ENCODE data around the gene SYPL2. TPM values are rescaled to one million over a fixed set of nuclear protein-coding genes. Genes with fewer than 3 reads are reported as not detected.

The SYPL2 gene
- total and polyA plus RNA-seq, 2 donors (not counting 3 experiments of a cell fraction or from before 2014, with no cell fraction given) = not detected

GRCh38 chr1:109514846-109515245 lies 48.5 kb downstream of the SYPL2 start:
- ChIA-PET POLR2A (no interaction called here), CTCF (interaction anchor here (1.2 to 3.2 kb wide), 7 partner anchors 11 to 22 kb away, joined by 4 to 18 read pairs (median 7); partner anchors contain the start of gene CYB561D1)
- H3K9me1 ChIP-seq (replicated peaks; ENCODE audit: control insufficient read depth, extremely low read depth, insufficient read depth, low read length) = no peaks in the 10 kb centered on the region
- H2AFZ ChIP-seq (ENCODE audit: low read depth, low read length) = no peak overlapping the region
- H3K9ac ChIP-seq (replicated peaks; ENCODE audit: extremely low read depth, insufficient read depth, low read length) = no peak overlapping the region
- no peak overlapping the region for H3K4me2 ChIP-seq (ENCODE audit: insufficient read depth, low read length)
- DNase-seq (ENCODE audit: low read depth, low spot score) (no peak), FAIRE-seq (no peak)
- H3K27me3 ChIP-seq (ENCODE audit: control insufficient read depth in 2 of 2, insufficient read depth in 2 of 2, low read length in 2 of 2) = peaks cover 10 to 20% of the 10 kb centered on the region in 2 experiments
- BruUV-seq (replicated peaks) = no TSS peak
- dilution Hi-C loops (cut with MboI; ENCODE audit: extremely low pct_ligation_motif_present, low sequenced_read_pairs) (no loop called here), intact Hi-C loops (cut with micrococcal nuclease) (no loop called here)
- H3K9me3 ChIP-seq (replicated peaks; ENCODE audit: control insufficient read depth, insufficient read depth, low read length) = no peaks in the 10 kb centered on the region
- no peaks in the 10 kb centered on the region for H4K20me1 ChIP-seq (replicated peaks; ENCODE audit: control insufficient read depth, extremely low read depth, insufficient read depth, low read length)
- no peak for TF ChIP-seq FOS (IDR thresholded peaks at IDR 0.05; ENCODE audit: borderline replicate concordance, insufficient read depth, low read length)
- no peak for TF ChIP-seq POLR2AphosphoS5 (IDR thresholded peaks at IDR 0.05; ENCODE audit: insufficient read depth, low read depth, low read length)
- TF ChIP-seq JUN (IDR thresholded peaks at IDR 0.05; ENCODE audit: borderline replicate concordance, insufficient read depth, insufficient read length, low read depth) = no peak
- no peak for TF ChIP-seq MYC (IDR thresholded peaks at IDR 0.05; ENCODE audit: low read depth, low read length)
- TF ChIP-seq GATA2 (IDR thresholded peaks at IDR 0.05; ENCODE audit: insufficient read depth, insufficient read length, low read depth, low read length) = no peak
- no peak for TF ChIP-seq EZH2 (IDR thresholded peaks at IDR 0.05; ENCODE audit: borderline replicate concordance, low read depth, low read length, severe bottlenecking)
- TF ChIP-seq POLR2A (IDR thresholded peaks at IDR 0.05; ENCODE audit: low read depth, low read length) = no peak
- TF ChIP-seq, protein P1, sequence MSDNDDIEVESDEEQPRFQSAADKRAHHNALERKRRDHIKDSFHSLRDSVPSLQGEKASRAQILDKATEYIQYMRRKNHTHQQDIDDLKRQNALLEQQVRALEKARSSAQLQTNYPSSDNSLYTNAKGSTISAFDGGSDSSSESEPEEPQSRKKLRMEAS (IDR thresholded peaks at IDR 0.05; ENCODE audit: insufficient read depth, insufficient read length) = no peak
- TF ChIP-seq, protein P2, sequence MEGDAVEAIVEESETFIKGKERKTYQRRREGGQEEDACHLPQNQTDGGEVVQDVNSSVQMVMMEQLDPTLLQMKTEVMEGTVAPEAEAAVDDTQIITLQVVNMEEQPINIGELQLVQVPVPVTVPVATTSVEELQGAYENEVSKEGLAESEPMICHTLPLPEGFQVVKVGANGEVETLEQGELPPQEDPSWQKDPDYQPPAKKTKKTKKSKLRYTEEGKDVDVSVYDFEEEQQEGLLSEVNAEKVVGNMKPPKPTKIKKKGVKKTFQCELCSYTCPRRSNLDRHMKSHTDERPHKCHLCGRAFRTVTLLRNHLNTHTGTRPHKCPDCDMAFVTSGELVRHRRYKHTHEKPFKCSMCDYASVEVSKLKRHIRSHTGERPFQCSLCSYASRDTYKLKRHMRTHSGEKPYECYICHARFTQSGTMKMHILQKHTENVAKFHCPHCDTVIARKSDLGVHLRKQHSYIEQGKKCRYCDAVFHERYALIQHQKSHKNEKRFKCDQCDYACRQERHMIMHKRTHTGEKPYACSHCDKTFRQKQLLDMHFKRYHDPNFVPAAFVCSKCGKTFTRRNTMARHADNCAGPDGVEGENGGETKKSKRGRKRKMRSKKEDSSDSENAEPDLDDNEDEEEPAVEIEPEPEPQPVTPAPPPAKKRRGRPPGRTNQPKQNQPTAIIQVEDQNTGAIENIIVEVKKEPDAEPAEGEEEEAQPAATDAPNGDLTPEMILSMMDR (IDR thresholded peaks at IDR 0.05; ENCODE audit: extremely low read depth in 1 of 2, insufficient read depth in 1 of 2, low read depth in 1 of 2, low read length in 2 of 2) = no peak
- no peaks in the 10 kb centered on the region for H3K36me3 ChIP-seq (ENCODE audit: control insufficient read depth in 2 of 2, extremely low read depth in 1 of 2, insufficient read depth in 2 of 2, low read length in 2 of 2)
- H3K4me1 ChIP-seq (ENCODE audit: control insufficient read depth, extremely low read depth, insufficient read depth, low read length) = peaks cover 5% of the 10 kb centered on the region
- H3K4me3 ChIP-seq (replicated peaks in 1 of 3; ENCODE audit: insufficient read depth in 1 of 3, low read depth in 1 of 3, low read length in 3 of 3) = no peak overlapping the region
- no peaks in the 10 kb centered on the region for H3K79me2 ChIP-seq (ENCODE audit: control insufficient read depth, insufficient read depth, low read length)
- no peak overlapping the region for H3K27ac ChIP-seq (ENCODE audit: insufficient read depth, low read depth, low read length)
